Gastrocnemius medialis (tissue), 4 donors: Measurements from ENCODE around the gene PARP15.

Experiments used
- CTCF ChIP-seq, 5 experiments: fragments of 450-650 bp in 3 of 5; fragments of 200-600 bp in 2 of 5; sonication (generic) in 2 of 5; IDR thresholded peaks in 4 of 5; conservative IDR thresholded peaks in 1 of 5; 1 replicate in 4 of 5; 2 replicates in 1 of 5; pipeline ENCODE4 v1.5.1; 2016 to 2019; ENCODE audit warnings: antibody characterized with exemption in 5 of 5, mild to moderate bottlenecking in 3 of 5, moderate library complexity in 3 of 5
- POLR2A ChIP-seq, 2 donors: fragments of 450-650 bp; IDR thresholded peaks; one replicate each; pipeline ENCODE4 v1.6.1; 2017; ENCODE audit warnings: antibody characterized with exemption in 2 of 2, mild to moderate bottlenecking in 2 of 2, moderate library complexity in 2 of 2

GRCh38 chr3:122578069-122578740 lies 755 bp downstream of the PARP15 start:
- TF ChIP-seq CTCF (IDR thresholded peaks at IDR 0.05 in 4 of 5, conservative IDR thresholded peaks at IDR 0.05 in 1 of 5) = no peak
- no peak for TF ChIP-seq POLR2A (IDR thresholded peaks at IDR 0.05)
